GM21515 (cell line): Measurements from ENCODE around the gene HMGCS2.
"Not testable (repeated sequence)": the region's sequence is repeated elsewhere in the genome, so short reads cannot be mapped to it uniquely, and the experiment has no call there.

ENCODE experiments used
- ATAC-seq: cut with Tn5 transposase; IDR thresholded peaks from one replicate; pipeline ENCODE4 v1.9.1; 2021; ENCODE audit not compliant: unreplicated experiment

The HMGCS2 gene

DNA sequence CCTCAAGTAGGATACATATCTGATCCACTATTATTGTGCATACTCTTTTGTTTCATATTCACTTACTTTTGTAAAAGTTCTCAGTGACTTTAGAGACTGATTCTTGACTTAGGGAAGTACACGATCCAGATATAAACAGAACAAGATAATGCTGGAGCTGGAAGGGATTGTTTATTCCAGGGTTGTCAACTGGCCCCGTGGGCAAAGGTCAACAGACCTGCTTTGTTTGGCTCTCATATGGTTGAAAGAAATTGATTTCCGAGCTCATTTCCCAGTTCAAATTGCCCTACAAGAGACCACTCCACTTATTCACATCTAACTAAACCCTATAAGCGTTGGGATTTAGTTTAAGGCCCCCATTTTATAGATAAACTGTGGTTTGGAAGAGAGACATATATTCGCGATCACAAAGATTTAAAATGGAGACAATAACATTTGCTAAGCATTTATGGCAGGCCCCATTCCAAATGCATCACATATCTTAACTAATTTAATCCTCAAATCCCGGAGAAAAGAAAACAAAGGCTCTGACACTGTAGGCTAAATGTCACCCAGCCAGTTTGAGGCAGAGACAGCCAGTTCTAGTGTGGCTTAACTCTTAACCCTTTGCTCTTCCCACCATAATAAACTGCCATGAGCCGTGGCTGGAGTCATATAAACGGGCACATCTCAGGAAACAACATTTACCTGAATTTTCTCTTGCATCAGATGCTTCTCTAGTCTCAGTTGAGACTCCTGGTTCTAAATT, 21.9 kb upstream of the HMGCS2 start:
- ATAC-seq: no peak

DNA sequence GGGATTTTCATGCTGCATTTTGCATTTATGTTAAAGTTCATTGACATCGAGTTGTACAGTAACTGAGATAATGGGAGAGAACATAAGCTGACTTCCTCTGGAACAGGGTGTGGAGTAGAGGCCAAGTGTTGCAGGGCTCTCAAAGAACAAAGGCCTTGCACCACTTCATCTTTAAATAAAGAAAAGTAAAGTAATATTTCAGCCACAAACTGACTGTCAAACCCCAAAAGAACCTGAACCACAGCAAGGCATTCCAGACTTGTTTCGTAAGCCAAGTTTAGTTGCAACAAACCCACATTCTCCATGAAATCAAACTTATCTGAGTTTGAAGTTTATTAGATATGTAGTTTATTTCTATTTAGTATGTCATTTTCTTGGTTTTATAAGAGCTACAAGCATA, 19.1 kb upstream of the HMGCS2 start:
- no peak for ATAC-seq

DNA sequence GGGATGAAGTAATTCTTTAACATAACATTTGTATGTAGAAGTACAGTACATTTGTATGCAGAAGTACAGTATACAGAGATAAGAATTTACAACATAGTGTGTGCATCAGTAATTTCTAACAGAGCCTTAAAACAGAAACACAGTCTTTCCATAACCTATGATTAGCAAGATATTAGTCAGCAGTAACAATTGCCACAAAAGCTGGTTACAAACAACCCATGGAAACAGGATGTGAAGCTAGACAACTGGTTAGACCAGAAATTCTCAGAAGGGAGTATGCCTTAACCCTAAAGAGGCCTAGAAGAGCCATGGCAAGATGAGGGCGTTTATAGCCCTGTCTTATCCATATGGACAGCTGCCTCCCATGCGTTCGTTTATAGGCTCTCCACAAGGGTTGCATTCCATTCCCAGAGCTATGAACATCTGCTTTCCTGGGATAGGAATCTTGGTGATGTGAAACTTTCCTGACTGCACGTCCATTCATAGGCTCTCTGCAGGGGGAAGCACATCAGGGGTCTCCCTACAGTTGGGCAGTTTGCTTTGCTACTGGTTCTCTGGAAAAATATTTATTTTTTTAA, 17.9 kb upstream of the HMGCS2 start:
- not testable (repeated sequence) for ATAC-seq

DNA sequence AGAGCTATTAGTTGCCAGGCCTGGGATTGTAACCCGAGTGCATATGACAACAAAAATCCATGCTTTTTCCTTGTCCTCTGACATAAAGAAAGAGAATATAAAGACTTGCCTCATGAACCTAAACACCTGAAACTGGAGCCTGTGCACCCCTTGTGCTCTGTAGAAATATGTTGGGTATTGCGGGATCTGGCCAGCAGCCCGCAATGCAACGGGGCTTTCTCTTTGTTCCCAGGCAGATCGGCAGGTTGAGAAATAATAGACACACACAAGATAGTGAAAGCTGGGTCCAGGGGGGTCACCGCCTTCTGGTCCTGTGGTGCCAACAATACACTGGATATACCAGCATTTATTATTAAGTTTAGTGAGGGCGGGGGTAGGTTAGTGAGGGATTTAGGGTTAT, 17.3 kb upstream of the HMGCS2 start:
- ATAC-seq: not testable (repeated sequence)

DNA sequence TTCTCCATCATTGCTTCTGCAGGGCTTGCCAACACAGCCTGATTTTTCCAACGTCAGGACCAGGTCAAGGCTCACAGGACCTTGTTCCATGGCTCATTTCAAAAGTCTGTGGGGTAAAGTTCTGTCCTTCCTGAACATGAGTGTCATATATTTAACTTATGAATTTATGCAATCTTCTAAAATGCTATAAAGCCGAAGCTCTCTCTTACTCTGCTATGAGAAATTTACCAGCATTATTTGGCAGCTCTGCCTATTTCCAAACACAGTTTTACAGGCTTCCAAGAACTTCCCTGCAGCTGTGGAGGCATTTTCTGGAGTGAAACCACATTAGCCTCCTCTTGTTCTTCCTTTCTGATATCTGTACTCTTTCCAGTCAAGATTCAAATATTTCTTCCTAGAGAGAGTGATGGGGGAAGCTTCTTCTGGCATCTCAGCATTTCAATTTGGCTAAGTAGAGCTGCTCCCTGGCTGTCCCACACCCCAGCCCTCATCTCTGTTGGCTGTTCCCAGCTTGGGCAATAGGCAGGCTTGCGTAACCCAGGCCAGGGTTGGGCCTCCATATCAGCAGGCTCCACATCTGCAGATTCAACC, 15.6 kb upstream of the HMGCS2 start:
- no peak for ATAC-seq

- ATAC-seq: no peak
Observed at GRCh38 chr1:119783354-119784185, 14.9 kb upstream of the HMGCS2 start.

DNA sequence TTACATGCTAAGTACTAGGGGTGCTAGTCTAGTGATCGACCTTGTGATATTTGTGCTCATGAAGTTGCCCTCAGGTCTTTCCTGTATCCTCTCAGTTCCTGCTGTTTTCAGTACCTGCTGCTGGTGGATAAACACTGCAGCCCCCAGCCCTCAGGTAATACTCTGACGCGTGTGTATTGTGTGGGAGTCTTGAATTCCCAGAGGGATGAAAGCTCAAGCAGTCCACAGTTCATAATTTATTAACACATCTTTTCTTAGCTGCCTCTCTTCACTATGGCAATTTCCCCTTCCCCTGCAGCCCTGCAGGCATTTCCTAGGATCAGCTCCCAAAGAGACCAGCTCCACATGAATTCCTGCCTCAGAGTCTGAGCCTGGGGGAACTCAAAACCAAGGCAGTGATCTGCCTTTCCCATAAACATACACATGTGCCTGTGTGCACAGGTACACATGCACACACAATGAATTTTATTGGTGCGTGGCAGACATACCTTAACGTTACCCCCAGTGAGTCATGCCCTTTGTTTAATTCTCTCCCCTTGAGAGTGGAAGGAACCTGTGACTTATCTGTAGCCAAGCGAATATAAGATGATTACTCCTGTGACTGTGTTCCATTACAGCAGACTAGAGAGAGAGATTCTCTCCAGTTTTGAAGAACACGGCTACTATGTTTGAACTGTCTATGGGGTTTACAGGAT, 14.1 kb upstream of the HMGCS2 start:
- no peak for ATAC-seq

DNA sequence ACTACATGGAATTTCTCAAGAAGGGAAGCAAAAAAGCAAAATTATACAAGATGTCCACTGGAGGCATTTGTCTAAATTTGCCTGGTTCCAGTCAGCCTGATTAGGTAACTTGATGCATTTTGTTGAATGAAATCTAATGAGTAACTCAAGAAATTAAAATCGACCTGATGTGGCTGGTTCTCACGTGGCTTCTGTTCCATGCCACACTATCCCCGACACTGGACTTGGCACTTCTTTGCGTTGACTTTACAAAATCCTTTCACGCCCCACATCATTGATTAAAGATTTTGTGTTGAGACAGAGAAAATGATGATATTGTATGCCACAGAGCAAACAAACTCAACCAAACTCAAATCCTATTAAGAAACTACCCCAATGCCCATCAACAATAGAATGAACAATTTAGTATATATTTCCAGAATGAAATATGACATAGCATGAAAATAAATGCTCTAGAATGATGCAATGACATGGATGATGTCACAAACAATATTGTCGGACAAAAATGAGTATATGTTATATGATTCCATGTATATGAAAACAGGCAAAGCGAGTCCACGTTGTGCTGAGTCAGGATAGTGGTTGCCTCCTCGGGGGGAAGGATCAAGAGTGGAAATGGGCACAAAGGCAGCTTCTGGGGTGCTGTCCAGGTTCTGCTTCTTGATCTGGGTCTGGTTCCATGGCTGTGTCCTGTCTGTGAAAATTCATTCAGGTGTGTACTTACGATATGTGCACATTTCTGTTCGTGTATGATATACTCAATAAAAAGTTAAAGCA, 12.9 kb upstream of the HMGCS2 start:
- no peak for ATAC-seq

DNA sequence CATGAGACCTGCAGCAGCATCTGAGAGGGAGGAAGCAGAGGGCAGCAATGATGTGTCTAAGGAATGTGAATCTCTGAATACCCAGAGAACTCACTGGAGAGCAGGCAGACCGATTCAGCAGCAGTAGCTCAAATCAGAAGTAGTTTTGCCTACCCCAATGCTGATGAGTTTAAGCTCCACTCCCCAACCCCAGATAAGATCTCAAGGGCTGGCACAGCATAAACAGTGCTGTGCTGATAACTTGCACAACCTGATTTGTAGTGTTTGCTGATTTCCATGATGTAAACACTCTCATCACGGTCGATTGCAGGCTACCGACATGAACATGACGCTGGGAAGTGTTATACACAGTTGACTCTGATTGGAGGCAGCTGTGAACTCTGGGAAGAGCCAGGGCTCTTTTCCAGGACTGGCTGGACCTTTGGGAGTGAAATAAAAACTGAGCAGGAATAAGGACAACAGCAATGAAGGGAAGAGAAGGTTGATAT, 11.2 kb upstream of the HMGCS2 start:
- no peak for ATAC-seq

GRCh38 chr1:119778886-119779560, 10.3 kb upstream of the HMGCS2 start:
- no peak for ATAC-seq

GRCh38 chr1:119778359-119778758, 9.7 kb upstream of the HMGCS2 start:
- ATAC-seq: no peak

DNA sequence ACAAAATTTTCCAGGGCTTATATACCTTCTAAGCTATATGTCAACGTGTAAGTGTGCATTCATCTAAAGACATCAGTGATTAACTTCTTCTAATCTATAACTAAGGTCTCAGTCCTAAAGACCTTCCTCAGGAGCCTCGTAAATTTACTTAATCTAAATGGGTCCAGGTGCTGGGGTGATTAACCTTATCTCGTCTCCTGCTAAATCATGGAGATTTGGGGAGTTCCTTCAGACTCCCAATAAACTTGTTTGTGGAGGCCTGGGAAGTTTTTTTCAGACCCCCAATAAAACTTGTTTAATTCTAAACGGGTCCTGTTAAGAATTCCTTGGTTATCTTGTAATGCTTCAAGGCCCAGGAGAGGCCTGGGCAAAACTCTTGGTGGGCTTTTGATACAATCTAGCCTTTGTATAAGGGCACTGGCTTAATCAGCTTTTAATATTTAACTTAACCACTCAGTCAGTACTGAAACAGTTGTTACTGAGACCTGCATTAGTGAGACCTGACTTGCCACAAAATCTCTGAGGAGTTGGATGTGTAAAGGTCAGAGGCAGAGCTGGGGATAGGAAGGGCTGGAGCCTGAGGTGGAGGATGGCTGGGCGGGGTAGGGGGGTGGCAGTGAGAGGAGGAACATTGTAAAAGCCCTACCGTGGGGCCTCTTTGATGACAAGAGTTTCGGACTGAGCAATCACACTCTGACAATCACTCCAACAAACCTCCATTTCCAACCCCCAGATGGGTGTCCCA, 6.2 kb upstream of the HMGCS2 start:
- ATAC-seq: no peak

DNA sequence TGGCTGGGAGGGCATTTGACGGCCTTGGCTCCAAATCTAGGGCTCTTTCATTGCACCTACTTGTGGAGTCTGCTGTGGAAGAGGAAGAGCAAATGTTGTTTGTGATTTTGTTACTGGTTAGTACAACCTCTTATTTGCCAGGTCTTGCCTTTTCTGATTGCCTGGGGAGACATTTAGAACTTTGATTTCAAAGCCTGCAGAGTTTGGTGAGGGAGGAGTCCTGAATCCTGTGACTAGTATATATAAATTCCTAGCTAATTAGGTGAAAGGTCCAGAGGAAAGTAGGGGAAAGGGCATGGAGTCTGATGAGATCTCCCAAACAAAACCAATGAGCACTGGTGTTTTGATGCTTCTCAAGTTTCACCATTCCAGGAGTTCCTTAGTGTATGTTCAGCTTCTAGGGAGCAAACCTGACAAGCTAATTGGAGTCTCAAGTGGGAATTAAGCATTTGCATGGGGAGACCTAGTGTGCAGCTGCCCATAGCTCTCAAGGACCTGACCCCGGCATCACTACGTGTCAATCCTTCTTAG, 5.1 kb upstream of the HMGCS2 start:
- no peak for ATAC-seq

DNA sequence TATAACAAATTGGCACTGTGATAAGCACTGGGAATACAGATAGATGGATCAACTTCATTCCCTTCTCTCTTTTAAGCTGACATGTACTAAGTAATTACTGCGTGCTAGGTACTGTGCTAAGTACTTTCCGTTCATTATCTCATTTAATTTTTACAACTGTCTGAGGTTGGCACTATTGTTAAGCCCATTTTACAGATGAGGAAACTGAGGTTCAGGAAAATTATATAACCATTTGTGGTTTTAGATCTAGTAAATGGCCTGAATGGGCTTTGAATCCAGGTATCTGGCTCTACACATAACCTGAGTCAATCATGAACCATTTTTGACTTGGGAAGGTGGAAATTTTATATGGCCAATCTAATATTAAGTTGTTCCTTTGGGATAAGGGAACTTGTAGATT, 3.6 kb upstream of the HMGCS2 start:
- ATAC-seq: no peak

DNA sequence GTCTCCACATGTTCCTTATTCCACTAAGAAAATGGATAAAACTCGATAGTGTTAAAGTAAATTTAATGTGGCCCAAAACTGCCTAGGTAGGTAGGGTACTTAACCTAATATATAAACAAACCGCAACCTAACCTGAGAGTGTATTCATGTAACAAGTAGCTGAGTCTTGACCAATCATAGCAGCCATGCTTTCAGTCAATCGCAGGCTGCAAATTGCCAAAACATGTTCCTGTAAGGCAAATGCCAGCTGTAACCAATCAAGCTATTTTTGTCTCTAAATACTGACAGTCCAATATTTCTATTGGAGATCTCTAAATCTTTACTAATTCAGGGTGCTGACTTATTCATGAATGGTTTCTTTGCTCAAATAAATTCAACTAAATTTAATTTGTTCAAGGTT, 3.1 kb upstream of the HMGCS2 start:
- no peak for ATAC-seq

GRCh38 chr1:119771016-119771415, 2.3 kb upstream of the HMGCS2 start:
- ATAC-seq: no peak

GRCh38 chr1:119767486-119767885, 1.2 kb downstream of the HMGCS2 start:
- no peak for ATAC-seq

GRCh38 chr1:119766374-119766794, 2.3 kb downstream of the HMGCS2 start:
- ATAC-seq: no peak

DNA sequence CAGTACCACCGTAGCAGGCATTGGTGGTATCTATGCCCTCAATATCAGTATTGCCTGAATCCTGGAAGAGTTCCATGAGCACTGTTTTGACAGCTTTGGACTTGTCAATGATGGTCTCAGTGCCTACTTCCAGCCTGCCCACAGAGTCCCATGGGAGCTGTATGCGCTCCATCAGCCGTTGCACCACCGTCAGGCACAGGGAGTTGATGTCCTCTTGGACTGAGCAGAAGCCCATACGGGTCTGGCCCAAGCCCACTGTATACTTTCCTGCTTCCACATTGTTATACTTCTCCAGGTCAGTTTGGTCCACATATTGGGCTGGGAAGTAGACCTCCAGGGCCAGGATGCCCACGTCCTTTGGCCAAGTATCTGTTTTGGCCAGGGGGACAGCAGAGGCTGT, 4.5 kb downstream of the HMGCS2 start:
- ATAC-seq: no peak
